OCI-LY7 (cell line): ENCODE measurements around the gene CELF4.

Experiments
- CTCF ChIP-seq: fragments of 200-600 bp; sonication (generic); conservative IDR thresholded peaks from 2 replicates; pipeline ENCODE4 v1.5.1; 2014; ENCODE audit warnings: mild to moderate bottlenecking, antibody characterized with exemption, low read length, moderate library complexity, mixed read lengths
- EZH2phosphoT487 ChIP-seq: fragments of 200-600 bp; sonication (generic); IDR thresholded peaks from 2 replicates; pipeline ENCODE4 v1.6.1; 2018; ENCODE audit warnings: low read depth, borderline replicate concordance, mild to moderate bottlenecking, mixed run types, antibody characterized with exemption, low read length, moderate library complexity, mixed read lengths

DNA sequence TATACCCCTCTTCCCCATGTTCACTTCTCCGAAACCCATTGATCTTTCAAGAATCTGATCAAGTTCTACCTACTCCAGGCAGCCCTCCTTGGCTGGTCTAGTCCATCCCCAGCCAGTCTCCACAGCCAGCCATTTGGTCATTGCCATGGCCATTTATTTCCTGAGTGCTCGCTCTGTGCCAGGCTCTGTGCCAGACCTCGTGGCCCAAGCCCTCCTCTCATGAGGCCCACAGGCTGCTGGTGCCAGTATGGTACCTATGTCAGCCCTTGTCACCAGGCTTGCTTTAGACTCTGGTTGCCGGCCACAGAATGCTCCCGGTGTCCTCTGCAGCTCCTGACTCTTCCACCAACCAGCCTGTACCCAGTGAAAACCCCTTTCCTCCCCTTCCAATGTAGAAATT, 78.8 kb downstream of the CELF4 start:
- no peak for TF ChIP-seq CTCF
- TF ChIP-seq EZH2phosphoT487: no peak
